MM.1S (cell line): ENCODE results near the gene WDR1.

Experiments used
- CTCF ChIP-seq: fragments of 300-600 bp; sonication (generic); IDR thresholded peaks from 2 replicates; pipeline ENCODE4 v1.5.1; 2016; ENCODE audit warnings: antibody characterized with exemption, low read length, mixed read lengths
- EZH2 ChIP-seq: fragments of 300-600 bp; sonication (generic); optimal IDR thresholded peaks from 2 replicates; pipeline ENCODE3; 2017; ENCODE audit warnings: low read depth, mild to moderate bottlenecking, antibody characterized with exemption, low read length, mixed read lengths

- no peak for TF ChIP-seq EZH2
- no peak for TF ChIP-seq CTCF
Observed at GRCh38 chr4:10082047-10082446, 34.6 kb downstream of the WDR1 start.
